Jurkat, Clone E6-1 (cell line): ENCODE measurements around the gene PDE11A.

ENCODE experiments used
- DNase-seq: peaks from one replicate; pipeline ENCODE4 v3.0.0-alpha.2; 2011; ENCODE audit warnings: low read depth, low spot score
- H3K4me3 ChIP-seq: 2 replicates; pipeline ENCODE4 v1.5.1; 2011; ENCODE audit warnings: mild to moderate bottlenecking, low read length, control low read depth, moderate library complexity

The PDE11A gene

GRCh38 chr2:177893880-177894279 is 178.7 kb downstream of the PDE11A start:
- no peak for DNase-seq
- H3K4me3 ChIP-seq, result no peak overlapping the region

GRCh38 chr2:177891533-177891932 is 181.0 kb downstream of the PDE11A start:
- H3K4me3 ChIP-seq, result no peak overlapping the region
- DNase-seq, result no peak

DNA sequence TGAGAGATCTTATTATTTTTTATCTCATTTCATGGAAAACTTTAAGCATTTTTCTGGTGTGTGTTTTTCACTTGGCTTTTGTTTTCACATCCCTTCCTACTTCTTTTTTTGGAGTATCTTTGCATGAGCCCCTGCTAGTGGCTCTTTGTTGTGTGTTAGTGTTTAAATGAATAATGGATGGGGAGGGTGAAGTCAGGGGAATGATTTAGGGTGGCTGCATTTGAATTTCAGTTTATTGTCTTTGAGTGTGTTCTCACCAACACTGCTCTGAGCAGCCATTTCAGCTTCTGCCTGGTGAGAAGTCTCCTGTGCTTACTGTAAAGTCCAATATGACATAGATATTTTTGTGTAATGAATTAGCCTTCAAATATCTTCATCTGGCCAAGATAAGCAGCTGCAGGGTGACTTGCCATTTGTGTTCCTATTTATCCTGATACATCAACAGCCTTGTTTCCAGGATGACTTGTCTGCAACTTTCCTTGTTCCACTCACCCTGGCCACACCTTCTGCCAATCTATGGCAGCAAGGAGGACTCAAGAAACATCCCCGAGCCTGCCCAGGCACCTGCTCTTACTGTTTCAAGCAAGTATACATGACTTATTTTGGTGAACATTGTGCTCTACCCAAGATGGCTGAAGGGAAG is 182.6 kb downstream of the PDE11A start:
- no peak for DNase-seq
- no peak overlapping the region for H3K4me3 ChIP-seq

DNA sequence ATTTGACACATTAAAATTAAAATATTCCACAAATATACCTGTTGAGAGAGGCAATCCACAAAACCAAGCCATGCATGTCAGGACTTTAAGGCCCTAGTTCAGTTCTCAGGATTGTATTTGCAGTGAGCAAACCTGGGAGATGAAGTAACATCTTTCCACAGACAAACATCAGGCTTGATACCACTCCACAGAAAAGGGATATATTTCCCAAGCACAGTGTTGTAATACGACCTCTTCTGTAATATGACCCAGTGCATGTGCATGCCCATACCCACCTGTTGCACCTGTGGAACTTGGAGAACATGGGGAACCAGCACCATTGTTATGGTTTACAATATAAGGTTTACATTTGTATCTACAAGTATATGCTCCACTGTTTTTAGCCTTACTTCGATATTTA is 184.0 kb downstream of the PDE11A start:
- DNase-seq, result no peak

DNA sequence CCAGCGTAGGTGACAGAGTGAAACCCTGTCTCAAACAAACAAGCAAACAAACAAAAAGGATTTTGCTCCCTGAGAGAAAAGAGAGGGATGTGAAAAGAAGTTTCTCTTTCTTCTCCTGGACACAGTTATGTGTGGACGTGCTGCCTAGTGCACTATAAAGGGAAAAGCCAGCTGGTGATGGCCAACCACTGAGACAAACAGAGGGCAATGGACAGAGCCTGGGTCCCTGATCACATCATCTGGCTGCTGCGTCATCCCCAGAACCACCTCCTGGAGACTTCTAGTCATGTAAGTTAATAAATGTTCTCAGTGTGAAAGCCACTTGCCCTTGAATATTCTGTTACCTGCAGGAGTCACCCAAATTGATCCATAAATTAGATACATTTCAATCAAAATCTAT is 184.9 kb downstream of the PDE11A start:
- no peak for DNase-seq
- H3K4me3 ChIP-seq, result no peak overlapping the region

More for the DNA sequence above, 184.0 kb downstream of the PDE11A start:
- H3K4me3 ChIP-seq, result no peak overlapping the region

DNA sequence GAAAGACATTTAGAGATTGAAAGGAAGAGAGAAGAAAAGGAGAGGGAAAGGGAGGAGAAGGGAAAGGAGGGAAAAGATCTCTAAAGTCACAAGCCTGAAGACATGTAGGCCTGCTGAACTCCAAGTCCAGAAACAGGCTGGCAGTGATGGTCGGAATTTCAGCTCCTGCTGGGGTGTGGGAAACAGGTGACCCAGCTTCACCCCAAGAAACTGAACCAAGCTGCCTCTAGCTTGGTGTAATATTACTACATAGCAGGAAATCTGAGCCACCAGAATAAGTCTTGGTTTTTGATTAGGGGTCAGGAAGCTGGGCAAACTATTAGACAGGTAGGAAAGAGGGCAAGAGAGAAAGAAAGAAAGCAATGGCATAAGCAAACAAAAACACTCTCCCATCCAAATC is 185.8 kb downstream of the PDE11A start:
- H3K4me3 ChIP-seq, result no peak overlapping the region
- DNase-seq, result no peak

GRCh38 chr2:177885828-177886466 is 186.6 kb downstream of the PDE11A start:
- no peak overlapping the region for H3K4me3 ChIP-seq
- DNase-seq, result no peak

GRCh38 chr2:177883177-177883576 is 189.4 kb downstream of the PDE11A start:
- DNase-seq, result no peak

GRCh38 chr2:177882501-177882900 is 190.1 kb downstream of the PDE11A start:
- no peak overlapping the region for H3K4me3 ChIP-seq
- no peak for DNase-seq

More at GRCh38 chr2:177883177-177883576, 189.4 kb downstream of the PDE11A start:
- no peak overlapping the region for H3K4me3 ChIP-seq

DNA sequence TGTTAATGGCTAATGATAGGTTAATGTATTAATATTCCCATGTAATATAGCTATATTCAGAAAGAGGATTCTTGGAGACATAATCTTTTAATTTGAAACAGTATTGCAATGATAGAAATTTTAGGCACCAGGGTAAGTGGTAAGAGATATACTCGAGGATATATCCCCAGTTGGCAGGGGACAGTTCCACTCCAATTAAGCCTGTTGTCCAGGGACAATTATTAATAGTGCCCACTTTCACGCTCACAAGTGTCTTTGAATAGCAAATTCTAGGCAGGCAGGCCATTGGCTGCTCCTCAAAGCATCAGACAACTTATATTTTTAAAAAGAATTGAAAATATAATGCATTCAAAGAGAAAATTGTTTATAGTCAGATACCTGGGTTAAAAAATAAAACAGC is 190.7 kb downstream of the PDE11A start:
- H3K4me3 ChIP-seq, result no peak overlapping the region
- DNase-seq, result no peak

DNA sequence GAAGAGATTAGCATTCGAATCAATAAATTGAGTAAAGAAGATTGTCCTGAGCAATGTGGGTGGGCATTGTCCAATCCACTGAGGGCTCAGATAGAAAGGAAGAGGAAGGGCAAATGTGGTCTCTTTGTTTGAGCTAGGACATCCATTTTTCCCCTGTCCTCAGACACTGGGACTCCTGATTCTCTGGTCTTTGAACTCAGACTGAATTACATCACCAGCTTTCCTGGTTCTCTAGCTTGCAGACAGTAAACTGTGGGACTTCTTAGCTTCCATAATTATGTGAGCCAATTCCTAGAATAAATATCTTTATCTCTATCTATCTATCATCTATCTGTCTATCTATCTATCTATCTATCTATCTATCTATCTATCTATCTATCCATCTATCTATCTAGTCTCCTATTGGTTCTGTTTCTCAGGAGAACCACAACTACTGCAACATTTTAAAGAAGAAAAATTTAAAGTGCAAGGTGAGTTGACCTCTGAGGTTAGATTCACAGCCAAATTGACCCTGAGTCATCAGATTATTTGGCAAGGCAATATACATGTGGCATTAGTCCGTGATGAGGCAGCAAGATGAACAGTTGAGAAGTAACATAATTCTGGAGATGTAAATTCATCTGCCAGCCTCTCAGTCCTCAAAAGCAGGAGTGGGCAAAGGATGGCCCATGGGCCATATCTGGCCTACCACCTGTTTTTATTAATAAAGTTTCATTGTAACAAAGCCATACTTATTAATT is 191.4 kb downstream of the PDE11A start:
- no peak overlapping the region for H3K4me3 ChIP-seq
- no peak for DNase-seq

DNA sequence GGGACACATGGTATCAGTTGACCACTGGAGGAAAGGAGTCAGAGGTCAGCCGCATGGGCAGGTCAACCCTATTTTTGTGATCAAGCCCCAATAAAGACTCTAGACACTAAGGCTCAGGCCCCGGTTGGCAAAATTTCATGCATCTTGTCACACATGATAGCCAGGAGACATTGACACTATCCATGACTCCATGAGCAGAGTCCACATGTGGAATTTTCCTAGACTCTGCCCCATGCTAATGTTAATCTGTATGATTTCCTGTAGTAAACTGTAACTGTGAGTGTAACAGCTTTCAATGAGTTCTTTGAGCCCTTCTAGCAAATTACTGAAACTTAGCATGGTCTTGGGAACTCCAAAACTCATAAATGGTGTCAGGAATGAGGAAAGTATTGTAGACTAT is 192.3 kb downstream of the PDE11A start:
- no peak overlapping the region for H3K4me3 ChIP-seq
- DNase-seq, result no peak

DNA sequence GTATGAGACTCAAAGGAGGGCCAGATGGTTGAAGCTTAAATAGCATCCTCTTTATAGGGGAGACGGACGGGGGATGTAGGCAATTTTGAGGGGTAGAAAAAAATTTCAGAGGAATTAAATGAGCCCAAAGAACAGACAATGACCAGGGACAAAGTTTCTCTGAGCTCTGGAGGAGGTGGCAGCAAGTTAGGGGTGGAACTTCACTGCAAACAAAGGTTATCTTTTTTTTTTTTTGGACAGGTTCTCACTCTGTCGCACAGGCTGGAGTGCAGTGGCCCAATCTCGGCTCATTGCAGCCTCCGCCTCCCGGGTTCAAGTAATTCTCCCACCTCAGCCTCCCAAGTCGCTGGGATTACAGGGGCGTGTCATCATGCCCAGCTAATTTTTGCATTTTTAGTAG is 195.6 kb downstream of the PDE11A start:
- DNase-seq, result no peak
- no peak overlapping the region for H3K4me3 ChIP-seq

- H3K4me3 ChIP-seq, result no peak overlapping the region
- no peak for DNase-seq
These were observed 197.9 kb downstream of the PDE11A start for GRCh38 chr2:177874686-177875085.

DNA sequence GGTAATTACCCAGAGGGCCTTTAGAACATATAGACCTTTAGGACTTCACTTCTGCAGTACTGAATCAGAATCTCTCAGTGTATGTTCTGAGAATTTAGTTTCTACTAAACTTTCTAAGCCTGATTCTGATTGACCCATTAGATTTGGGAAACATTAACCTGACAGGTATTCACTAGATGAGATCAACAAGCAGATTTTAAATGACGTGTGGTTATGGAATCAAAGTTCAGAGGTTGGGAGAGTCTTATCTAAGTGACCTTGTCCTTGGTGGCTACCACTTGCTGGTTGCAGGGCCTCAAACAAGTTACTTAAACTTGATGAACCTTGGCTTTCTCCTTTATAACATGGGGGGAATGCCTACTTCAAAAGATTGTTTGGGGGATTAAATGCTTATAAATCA is 198.7 kb downstream of the PDE11A start:
- no peak for DNase-seq
- no peak overlapping the region for H3K4me3 ChIP-seq

DNA sequence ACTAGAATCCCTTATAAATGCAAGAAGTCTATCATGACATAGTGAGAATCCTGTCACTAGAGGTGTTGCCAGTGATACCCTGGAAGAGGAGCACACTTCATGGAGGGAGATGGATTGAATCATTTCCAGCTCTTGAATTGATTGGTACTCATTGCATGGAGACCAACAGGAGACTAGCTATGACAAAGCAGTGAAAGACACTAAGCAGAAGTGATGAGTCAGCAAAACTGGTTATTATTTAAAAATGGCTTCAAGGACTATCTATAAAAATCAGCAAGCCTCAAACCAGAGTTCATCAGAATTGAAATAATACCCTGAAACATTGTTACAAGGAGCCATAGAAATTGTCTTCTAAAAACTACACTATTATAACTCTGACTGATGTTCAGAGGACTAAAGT is 200.3 kb downstream of the PDE11A start:
- no peak for DNase-seq
- no peak overlapping the region for H3K4me3 ChIP-seq

- no peak overlapping the region for H3K4me3 ChIP-seq
- no peak for DNase-seq
These were observed 202.7 kb downstream of the PDE11A start for GRCh38 chr2:177869912-177870311.

DNA sequence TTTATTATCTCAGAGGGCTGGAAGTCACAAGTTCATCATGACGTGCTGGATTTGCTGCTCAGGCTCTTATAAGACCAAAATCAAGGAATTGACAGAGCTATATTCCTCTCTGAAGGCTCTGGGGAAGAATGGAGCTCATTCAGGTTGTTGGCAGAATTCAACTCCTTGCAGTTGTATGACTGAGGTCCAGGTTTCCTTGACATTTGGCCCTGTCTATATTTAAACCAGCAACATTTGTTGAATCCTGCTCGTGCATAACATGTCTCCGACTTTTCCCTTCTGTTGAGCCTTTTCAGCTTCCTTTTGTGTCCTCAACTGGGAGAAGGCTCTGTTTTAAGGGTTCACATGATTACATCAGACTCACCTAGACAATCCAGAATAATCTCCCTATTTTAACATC is 203.4 kb downstream of the PDE11A start:
- DNase-seq, result no peak
- no peak overlapping the region for H3K4me3 ChIP-seq

DNA sequence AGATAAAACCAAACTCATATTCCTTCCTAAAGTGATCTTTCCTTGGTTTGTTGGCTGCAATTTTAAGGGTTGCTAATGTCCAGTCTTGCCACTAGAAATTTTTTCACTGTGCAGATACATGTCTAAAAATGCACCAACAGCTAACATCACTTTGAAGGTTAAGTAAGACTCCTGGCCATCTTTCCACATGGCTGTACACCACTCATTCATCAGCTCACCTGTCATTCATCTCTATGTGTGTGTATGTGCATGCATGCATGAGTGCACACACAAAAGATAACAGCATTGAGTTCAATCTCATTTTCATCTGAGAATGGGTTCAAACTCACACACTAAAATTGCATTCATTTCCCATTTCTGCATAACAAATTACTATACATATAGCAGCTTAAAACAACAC is 203.8 kb downstream of the PDE11A start:
- H3K4me3 ChIP-seq, result no peak overlapping the region
- no peak for DNase-seq

- DNase-seq, result no peak
- H3K4me3 ChIP-seq, result no peak overlapping the region
These were observed 215.0 kb downstream of the PDE11A start for GRCh38 chr2:177857538-177857937.
